ENCODE data around the gene KCNE4.

DNA sequence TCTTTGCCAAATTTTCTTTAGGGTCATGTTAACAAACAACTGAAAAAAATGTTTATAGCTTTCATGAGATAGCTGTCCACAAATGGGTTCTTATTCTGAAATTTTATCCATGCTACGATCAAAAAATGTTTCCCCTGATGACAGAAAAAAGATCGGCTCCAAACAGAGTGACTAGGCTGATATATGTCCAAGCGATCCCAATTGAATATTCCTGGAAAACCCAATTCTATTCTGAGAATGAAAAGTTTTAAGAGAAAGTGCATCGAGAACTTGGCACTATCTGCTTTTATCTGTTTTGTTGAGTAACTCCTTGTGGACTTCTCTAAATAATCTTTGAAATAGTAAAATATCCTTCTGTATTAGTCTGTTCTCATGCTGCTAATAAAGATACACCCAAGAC is 19.1 kb downstream of the KCNE4 start:
- TF ChIP-seq, protein P1, sequence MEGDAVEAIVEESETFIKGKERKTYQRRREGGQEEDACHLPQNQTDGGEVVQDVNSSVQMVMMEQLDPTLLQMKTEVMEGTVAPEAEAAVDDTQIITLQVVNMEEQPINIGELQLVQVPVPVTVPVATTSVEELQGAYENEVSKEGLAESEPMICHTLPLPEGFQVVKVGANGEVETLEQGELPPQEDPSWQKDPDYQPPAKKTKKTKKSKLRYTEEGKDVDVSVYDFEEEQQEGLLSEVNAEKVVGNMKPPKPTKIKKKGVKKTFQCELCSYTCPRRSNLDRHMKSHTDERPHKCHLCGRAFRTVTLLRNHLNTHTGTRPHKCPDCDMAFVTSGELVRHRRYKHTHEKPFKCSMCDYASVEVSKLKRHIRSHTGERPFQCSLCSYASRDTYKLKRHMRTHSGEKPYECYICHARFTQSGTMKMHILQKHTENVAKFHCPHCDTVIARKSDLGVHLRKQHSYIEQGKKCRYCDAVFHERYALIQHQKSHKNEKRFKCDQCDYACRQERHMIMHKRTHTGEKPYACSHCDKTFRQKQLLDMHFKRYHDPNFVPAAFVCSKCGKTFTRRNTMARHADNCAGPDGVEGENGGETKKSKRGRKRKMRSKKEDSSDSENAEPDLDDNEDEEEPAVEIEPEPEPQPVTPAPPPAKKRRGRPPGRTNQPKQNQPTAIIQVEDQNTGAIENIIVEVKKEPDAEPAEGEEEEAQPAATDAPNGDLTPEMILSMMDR (IDR thresholded peaks at IDR 0.05; ENCODE audit: low read depth, low read length, missing input control) = no peak
- TF ChIP-seq, protein P2, sequence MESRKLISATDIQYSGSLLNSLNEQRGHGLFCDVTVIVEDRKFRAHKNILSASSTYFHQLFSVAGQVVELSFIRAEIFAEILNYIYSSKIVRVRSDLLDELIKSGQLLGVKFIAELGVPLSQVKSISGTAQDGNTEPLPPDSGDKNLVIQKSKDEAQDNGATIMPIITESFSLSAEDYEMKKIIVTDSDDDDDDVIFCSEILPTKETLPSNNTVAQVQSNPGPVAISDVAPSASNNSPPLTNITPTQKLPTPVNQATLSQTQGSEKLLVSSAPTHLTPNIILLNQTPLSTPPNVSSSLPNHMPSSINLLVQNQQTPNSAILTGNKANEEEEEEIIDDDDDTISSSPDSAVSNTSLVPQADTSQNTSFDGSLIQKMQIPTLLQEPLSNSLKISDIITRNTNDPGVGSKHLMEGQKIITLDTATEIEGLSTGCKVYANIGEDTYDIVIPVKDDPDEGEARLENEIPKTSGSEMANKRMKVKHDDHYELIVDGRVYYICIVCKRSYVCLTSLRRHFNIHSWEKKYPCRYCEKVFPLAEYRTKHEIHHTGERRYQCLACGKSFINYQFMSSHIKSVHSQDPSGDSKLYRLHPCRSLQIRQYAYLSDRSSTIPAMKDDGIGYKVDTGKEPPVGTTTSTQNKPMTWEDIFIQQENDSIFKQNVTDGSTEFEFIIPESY (IDR thresholded peaks at IDR 0.05) = no peak
- no peak for TF ChIP-seq JUND (IDR thresholded peaks at IDR 0.05)
- no peak for TF ChIP-seq EGR1 (IDR thresholded peaks at IDR 0.05; ENCODE audit: low read depth in 2 of 2)
- TF ChIP-seq, protein P3, sequence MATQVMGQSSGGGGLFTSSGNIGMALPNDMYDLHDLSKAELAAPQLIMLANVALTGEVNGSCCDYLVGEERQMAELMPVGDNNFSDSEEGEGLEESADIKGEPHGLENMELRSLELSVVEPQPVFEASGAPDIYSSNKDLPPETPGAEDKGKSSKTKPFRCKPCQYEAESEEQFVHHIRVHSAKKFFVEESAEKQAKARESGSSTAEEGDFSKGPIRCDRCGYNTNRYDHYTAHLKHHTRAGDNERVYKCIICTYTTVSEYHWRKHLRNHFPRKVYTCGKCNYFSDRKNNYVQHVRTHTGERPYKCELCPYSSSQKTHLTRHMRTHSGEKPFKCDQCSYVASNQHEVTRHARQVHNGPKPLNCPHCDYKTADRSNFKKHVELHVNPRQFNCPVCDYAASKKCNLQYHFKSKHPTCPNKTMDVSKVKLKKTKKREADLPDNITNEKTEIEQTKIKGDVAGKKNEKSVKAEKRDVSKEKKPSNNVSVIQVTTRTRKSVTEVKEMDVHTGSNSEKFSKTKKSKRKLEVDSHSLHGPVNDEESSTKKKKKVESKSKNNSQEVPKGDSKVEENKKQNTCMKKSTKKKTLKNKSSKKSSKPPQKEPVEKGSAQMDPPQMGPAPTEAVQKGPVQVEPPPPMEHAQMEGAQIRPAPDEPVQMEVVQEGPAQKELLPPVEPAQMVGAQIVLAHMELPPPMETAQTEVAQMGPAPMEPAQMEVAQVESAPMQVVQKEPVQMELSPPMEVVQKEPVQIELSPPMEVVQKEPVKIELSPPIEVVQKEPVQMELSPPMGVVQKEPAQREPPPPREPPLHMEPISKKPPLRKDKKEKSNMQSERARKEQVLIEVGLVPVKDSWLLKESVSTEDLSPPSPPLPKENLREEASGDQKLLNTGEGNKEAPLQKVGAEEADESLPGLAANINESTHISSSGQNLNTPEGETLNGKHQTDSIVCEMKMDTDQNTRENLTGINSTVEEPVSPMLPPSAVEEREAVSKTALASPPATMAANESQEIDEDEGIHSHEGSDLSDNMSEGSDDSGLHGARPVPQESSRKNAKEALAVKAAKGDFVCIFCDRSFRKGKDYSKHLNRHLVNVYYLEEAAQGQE (IDR thresholded peaks at IDR 0.05) = no peak

Data from liver (tissue), 3 donors.